GM12892 (cell line): ENCODE results near the gene OR2G3.

Experiments
- POLR2A ChIP-seq: IDR thresholded peaks from 2 replicates; pipeline ENCODE4 v1.6.1; 2011; ENCODE audit warnings: low read depth, low read length, control low read depth
- POLR2AphosphoS5 ChIP-seq: IDR thresholded peaks from 2 replicates; pipeline ENCODE4 v1.6.1; 2011; ENCODE audit warnings: low read depth, low read length, control low read depth

GRCh38 chr1:247642742-247643141 is 37.4 kb downstream of the OR2G3 start:
- TF ChIP-seq POLR2A: no peak
- no peak for TF ChIP-seq POLR2AphosphoS5
